Left lung (tissue), 10 donors: ENCODE results near the gene DNAJC8. TPM values are rescaled to one million over a fixed set of nuclear protein-coding genes. Genes with fewer than 3 reads are reported as not detected.
A peak's percentile ranks its signal among the peaks of the same experiment; 100 is the strongest.

Source experiments
- ATAC-seq: fragments of 200-7000 bp; cut with Tn5 transposase; one replicate; pipeline ENCODE4 v1.9.1; 2020; ENCODE audit warnings: moderate library complexity
- DNase-seq, 4 donors: peaks; one replicate each; pipeline ENCODE4 v3.0.0-alpha.2; 2013 to 2020
- H3K27ac ChIP-seq, 2 donors: fragments of 200-600 bp; sonication (generic) in 1 of 2; one replicate each; pipeline versions ENCODE4 v1.5.0 to v1.8.0; 2020 to 2021
- H3K27me3 ChIP-seq, 2 donors: fragments of 200-600 bp; sonication (generic) in 1 of 2; one replicate each; pipeline versions ENCODE4 v1.5.0 to v1.8.0; 2020 to 2021
- H3K36me3 ChIP-seq, 2 donors: fragments of 200-600 bp; sonication (generic) in 1 of 2; one replicate each; pipeline versions ENCODE4 v1.5.0 to v1.8.0; 2020 to 2021
- H3K4me1 ChIP-seq, 2 donors: fragments of 200-600 bp; one replicate each; pipeline ENCODE4 v1.8.0; 2021
- H3K4me3 ChIP-seq, 2 donors: fragments of 200-600 bp; sonication (generic) in 1 of 2; one replicate each; pipeline versions ENCODE4 v1.5.0 to v1.8.0; 2020 to 2021; ENCODE audit warnings: mild to moderate bottlenecking in 1 of 2
- H3K9me3 ChIP-seq, 2 donors: fragments of 200-600 bp; sonication (generic) in 1 of 2; one replicate each; pipeline versions ENCODE4 v1.5.0 to v1.8.0; 2020 to 2021
- CTCF ChIP-seq, 2 donors: fragments of 200-600 bp; sonication (generic) in 1 of 2; IDR thresholded peaks; one replicate each; pipeline versions ENCODE4 v1.5.0 to v1.8.0; 2021; ENCODE audit warnings: antibody characterized with exemption in 2 of 2
- intact Hi-C, 2 donors: fragments of 100-400 bp; cut with DNase I; formaldehyde crosslinking; loops; one replicate each; pipeline versions ENCODE4 v1.11.2 to v1.14.2; 2022
- polyA plus RNA-seq, 6 donors: library from polyadenylated mRNA; unstranded; fragments of 120-200 nt; gene quantifications; one replicate each; pipeline ENCODE4 v1.2.1, GENCODE V29; 2013; ENCODE audit not compliant: insufficient read length in 6 of 6
- total RNA-seq, 2 donors: library from RNA; stranded (reverse); fragmentation: NEBNext Ultra II Directional; extraction: Animal tissue kit (Norgen Biotek cat#: 25700); gene quantifications; one replicate each; pipeline ENCODE4 v1.2.1, GENCODE V29; 2021
- donor health status: DM: no; HTN: yes; CAD: no.
- donor health status: DM: no; HTN: no; CAD: no.

Gene DNAJC8
- total and polyA plus RNA-seq, 8 donors: 65.2 to 151 (median 135) TPM

- Histone ChIP-seq H3K36me3 (no peaks in the 10 kb centered on the region), H3K27ac (peak overlapping the region in 1 of 2 donors; percentile 64), H3K4me1 (peaks cover 0 to 20% of the 10 kb centered on the region in 2 donors), H3K9me3 (no peaks in the 10 kb centered on the region), H3K4me3 (no peak overlapping the region), H3K27me3 (no peaks in the 10 kb centered on the region)
- no peak for TF ChIP-seq CTCF (IDR thresholded peaks at IDR 0.05)
- intact Hi-C loops: no loop called here
- ATAC-seq (no peak), DNase-seq (no peak)
Observed at GRCh38 chr1:28180306-28181305, 52.2 kb downstream of the DNAJC8 start.

- Histone ChIP-seq H3K9me3 (no peaks in the 10 kb centered on the region), H3K4me1 (peaks cover 0 to 26% of the 10 kb centered on the region in 2 donors), H3K4me3 (no peak overlapping the region), H3K36me3 (no peaks in the 10 kb centered on the region), H3K27me3 (no peaks in the 10 kb centered on the region), H3K27ac (no peak overlapping the region)
- ATAC-seq: no peak
- intact Hi-C loops: no loop called here
- TF ChIP-seq CTCF (IDR thresholded peaks at IDR 0.05): no peak
- DNase-seq: no peak
Observed at GRCh38 chr1:28178690-28179485, 53.9 kb downstream of the DNAJC8 start.

- Histone ChIP-seq H3K27ac (peak within 1 kb of the TSS; percentile 65 to 95), H3K27me3 (no peaks in the 10 kb centered on the region), H3K36me3 (peaks cover 0 to 6% of the 10 kb centered on the region in 2 donors), H3K4me3 (peak within 1 kb of the TSS; percentile 9 to 48), H3K9me3 (no peaks in the 10 kb centered on the region), H3K4me1 (peaks cover 0 to 46% of the 10 kb centered on the region in 2 donors)
- peak in 2 of 4 donors; percentile 63 to 87 for DNase-seq
- peak; percentile 49 for ATAC-seq
- intact Hi-C loops: no loop called here
- peak in 1 of 2 donors; percentile 48 for TF ChIP-seq CTCF (IDR thresholded peaks at IDR 0.05)
Observed at GRCh38 chr1:28176492-28177470, 56.0 kb downstream of the DNAJC8 start, which contains the start of gene PTAFR. Gene PTAFR (minus strand): TSS chr1:28176690. CDS start chr1:28151021, 25,669 bp downstream.

- ATAC-seq: no peak
- no peak for TF ChIP-seq CTCF (IDR thresholded peaks at IDR 0.05)
- Histone ChIP-seq H3K9me3 (no peaks in the 10 kb centered on the region), H3K4me1 (peaks cover 0 to 49% of the 10 kb centered on the region in 2 donors), H3K4me3 (peak overlapping the region; percentile 9 to 48), H3K36me3 (peaks cover 0 to 12% of the 10 kb centered on the region in 2 donors), H3K27me3 (no peaks in the 10 kb centered on the region), H3K27ac (peak overlapping the region; percentile 65 to 95)
- intact Hi-C loops: no loop called here
- no peak for DNase-seq
Observed at GRCh38 chr1:28175955-28176485, 56.8 kb downstream of the DNAJC8 start.
